GM18861 (cell line): Measurements from ENCODE around the gene DPY19L3.
"Not testable (repeated sequence)": the region's sequence is repeated elsewhere in the genome, so short reads cannot be mapped to it uniquely, and the experiment has no call there.

Source experiments
- ATAC-seq: cut with Tn5 transposase; IDR thresholded peaks from one replicate; pipeline ENCODE4 v1.9.1; 2021; ENCODE audit not compliant: unreplicated experiment

DPY19L3 gene

DNA sequence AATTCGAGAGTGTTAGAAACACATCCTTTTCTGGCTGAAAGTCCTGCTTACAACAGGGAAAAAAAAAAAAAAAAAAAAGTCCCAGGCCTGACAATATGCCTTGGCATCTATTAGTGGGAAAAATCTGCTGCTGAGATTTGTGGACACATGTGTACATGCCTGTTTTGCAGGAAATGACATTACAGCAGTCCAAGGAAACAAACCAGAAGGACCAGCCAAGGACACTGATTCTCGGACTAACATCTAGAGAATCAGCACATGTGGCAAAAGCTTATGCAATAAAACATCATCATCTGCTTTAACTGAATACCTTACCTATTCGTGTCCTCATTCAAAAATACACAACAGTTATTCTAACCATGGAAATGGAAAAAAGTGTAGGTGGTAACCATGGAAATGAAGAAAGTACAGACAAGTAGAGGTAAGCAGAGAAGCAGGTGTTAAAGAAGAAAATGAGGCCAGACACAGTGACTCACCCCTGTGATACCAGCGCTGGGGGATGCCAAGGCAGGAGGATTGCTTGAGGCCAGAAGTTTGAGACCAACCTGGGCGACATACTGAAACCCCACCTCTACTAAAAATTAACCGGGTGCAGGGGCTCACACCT lies 9.4 kb upstream of the DPY19L3 start:
- no peak for ATAC-seq

GRCh38 chr19:32397671-32398101 lies 7.9 kb upstream of the DPY19L3 start:
- no peak for ATAC-seq

GRCh38 chr19:32401992-32402391 lies 3.6 kb upstream of the DPY19L3 start:
- ATAC-seq = no peak

DNA sequence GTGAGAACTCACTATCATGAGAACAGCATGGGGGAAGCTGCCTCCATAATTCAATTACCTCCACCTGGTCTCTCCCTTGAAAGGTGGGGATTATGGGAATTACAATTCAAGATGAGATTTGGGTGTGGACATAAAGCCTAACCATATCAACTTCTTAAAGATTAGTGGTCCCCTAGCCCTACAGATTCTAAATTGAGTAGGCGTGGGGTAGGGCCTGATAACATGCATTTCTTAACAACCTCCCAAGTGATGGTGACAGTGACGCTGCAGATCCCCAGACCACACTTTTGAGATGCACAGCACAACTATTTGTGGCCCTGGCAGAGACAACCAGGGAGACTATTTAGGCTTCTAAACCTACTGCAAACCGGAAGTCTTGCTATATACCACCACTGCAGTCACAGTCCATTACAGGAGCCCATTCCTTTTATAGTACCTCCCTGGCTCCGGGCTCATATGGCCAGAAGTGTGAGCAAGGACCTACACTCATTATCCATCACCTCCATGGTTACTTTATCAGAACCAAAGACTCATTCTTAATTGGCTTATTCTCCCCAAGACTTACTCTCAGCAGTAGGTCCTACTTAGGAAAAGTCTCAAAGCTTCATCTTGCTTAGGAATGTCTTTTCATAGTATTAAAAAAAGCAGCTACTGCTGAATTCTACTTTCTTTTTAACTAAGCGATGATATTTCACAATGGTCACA lies 2.1 kb upstream of the DPY19L3 start:
- ATAC-seq = no peak

- no peak for ATAC-seq
These were observed 1.2 kb upstream of the DPY19L3 start for GRCh38 chr19:32404213-32404932.

GRCh38 chr19:32404933-32405430 lies 588 bp upstream of the DPY19L3 start:
- ATAC-seq = peak; percentile 6

GRCh38 chr19:32406161-32407003 lies 812 bp downstream of the DPY19L3 start:
- no peak for ATAC-seq

DNA sequence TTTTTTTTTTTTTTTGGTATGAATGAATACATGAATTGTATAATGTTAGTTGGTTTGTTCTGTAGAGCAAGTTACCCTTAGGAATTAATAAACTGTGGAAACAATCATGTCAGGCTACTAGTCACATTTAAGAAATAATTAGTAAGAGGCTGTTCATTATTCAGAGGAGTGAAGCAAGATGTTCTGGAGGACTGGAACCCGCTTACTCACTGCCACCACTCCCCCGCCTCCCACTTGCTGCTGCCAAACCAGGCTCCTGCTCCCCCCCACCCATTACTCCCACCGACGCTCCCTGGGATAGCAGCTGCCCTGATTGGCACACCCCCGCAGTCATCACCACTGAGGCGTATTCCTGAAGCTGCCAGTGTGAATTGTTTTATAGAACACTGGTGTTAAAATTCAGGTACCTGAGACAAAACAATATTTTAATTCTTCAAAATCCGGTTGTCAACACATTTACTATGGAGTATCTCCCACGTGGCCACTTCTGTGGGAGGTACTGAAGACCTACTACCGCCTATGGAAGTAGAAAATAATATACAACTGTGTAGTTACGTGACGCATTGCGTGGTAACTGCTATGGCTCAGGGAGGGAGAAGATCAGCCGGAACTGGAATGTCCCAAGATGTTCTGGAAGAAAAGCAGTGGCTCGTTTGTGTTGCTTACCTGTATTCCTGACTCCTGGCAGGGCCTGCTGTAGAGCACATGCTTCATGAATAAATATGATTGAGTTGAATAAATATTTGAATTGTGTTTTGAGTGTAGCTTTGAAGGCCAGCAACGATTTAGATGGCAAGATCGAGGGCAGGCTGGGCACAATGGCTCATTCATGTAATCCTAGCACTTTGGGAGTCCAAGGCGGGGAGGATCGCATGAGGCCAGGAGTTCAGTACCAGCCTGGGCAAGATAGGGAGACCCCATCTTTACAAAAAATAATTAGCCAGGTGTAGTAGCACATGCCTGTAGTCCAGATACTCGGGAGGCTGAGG lies 1.7 kb downstream of the DPY19L3 start:
- ATAC-seq = no peak

- ATAC-seq = no peak
These were observed 9.7 kb downstream of the DPY19L3 start for GRCh38 chr19:32415246-32415645.

DNA sequence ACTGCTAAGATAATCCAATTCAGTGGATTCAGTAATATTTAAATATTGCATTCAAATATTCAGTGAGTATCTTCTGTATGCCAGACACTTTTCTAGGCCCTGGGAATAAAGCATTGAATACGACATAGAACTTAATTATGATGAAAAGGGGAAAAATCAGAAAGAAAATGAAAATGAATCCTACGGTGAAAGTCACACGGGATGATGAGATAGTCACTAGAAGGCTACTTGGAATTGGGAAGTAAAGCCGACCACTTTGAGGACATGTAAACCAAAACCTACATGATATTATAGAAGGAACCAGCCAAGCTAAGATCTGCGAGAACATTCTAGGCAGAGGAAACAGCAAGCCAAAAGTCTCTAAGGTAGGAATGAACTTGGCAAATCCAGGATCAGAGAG lies 10.1 kb downstream of the DPY19L3 start:
- no peak for ATAC-seq

DNA sequence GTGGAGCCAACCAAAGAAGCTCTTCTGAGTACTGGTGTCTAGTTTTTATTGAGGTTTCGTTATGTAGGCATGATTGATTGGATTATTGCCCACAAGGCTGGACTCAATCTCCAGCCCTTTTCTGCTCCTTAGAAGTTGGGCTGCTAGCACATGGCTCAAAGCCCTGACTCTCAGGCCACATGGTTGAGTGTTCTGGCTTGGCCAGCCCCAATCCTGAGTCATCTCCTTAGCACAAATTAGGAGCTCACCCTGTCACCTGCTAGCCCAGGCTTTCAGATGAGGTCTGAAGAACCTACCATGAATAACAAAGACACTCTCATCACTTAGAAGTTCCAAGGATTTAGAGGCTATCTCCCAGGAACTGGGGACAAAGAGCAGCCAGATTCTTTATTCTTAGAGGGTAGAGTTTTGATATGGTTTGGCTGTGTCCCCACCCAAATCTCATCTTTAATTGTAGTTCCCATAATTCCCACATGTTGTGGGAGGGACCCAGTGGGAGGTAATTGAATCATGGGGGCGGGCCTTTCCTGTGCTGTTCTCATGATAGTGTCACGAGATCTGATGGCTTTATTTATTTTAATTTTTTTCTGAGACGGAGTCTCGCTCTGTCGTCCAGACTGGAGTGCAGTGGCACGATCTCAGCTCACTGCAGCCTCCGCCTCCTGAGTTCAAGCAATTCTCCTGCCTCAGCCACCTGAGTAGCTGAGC lies 11.3 kb downstream of the DPY19L3 start:
- no peak for ATAC-seq

DNA sequence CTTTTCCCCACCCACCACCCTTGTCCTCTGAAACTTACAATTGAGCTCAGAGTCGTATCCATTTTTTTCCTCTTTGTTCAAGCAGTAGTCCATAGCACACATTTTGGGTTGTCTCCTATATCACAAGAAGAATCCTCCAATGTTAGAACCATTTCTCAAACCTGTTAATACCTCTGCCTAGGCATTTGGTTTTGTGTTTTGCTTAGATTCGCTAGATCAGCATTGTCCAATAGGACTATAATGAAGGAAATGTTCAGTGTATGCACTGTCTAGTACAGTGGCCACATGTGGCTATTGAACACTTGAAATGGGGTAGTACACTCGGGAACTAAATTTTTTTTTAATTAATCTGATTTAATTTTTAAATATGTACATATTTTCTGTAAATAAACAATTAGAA lies 12.6 kb downstream of the DPY19L3 start:
- no peak for ATAC-seq

- ATAC-seq = no peak
These were observed 16.2 kb downstream of the DPY19L3 start for GRCh38 chr19:32421589-32422361.

GRCh38 chr19:32422435-32422834 lies 16.9 kb downstream of the DPY19L3 start:
- no peak for ATAC-seq

GRCh38 chr19:32423944-32424343 lies 18.4 kb downstream of the DPY19L3 start:
- ATAC-seq = not testable (repeated sequence)

GRCh38 chr19:32427536-32427935 lies 22.0 kb downstream of the DPY19L3 start:
- no peak for ATAC-seq

- no peak for ATAC-seq
These were observed 31.1 kb downstream of the DPY19L3 start for GRCh38 chr19:32436692-32437091.

- no peak for ATAC-seq
These were observed 31.5 kb downstream of the DPY19L3 start for GRCh38 chr19:32437096-32437495.
